GM12873 (cell line): ENCODE data around the gene SPRYD4.

Experiments used
- TF ChIP-seq, protein P1 (sequence below): IDR thresholded peaks from 2 replicates; pipeline ENCODE4 v1.5.1; 2012; ENCODE audit warnings: low read depth, mild to moderate bottlenecking, moderate library complexity, low read length, control low read depth; ENCODE audit not compliant: insufficient read depth; ENCODE audit errors: missing control alignments

Gene SPRYD4

DNA sequence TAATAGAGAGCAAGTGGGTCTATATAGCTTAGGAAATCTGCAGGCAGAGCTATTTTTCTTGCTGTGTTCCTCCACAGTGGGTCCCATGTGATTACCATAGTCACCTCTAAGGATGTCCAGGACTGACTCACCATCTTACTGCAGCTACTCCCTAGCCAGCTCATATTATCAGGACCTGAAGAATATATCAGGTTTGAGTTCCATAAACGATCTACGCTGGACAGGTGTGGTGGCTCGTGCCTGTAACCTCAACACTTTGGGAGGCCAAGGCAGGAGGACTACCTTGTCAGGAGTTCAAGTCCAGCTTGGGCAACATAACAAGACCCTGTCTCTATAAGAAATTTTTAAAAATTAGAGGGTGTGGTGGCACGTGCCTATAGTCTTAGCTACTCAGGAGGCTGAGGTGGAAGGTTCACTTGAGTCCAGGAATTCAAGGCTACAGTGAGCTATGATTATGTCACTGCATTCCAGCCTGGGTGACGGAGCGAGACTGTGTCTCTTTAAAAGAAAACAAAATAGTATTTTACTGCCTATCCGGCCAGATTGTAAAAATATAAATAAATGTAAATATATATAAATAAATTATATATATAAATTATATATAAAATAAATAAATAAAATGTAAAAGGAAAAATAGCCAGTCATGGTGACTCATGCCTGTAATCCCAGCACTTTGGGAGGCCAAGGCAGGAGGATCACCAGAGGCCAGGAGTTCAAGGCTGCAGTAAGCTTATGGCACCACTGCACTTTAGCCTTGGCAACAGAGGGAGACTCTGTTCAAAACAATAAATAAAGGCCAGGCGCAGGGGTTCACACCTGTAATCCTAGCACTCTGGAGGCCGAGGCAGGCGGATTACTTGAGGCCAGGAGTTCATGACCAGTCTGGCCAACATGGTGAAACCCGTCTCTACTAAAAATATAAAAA, 6.9 kb upstream of the SPRYD4 start:
- TF ChIP-seq, protein P1, sequence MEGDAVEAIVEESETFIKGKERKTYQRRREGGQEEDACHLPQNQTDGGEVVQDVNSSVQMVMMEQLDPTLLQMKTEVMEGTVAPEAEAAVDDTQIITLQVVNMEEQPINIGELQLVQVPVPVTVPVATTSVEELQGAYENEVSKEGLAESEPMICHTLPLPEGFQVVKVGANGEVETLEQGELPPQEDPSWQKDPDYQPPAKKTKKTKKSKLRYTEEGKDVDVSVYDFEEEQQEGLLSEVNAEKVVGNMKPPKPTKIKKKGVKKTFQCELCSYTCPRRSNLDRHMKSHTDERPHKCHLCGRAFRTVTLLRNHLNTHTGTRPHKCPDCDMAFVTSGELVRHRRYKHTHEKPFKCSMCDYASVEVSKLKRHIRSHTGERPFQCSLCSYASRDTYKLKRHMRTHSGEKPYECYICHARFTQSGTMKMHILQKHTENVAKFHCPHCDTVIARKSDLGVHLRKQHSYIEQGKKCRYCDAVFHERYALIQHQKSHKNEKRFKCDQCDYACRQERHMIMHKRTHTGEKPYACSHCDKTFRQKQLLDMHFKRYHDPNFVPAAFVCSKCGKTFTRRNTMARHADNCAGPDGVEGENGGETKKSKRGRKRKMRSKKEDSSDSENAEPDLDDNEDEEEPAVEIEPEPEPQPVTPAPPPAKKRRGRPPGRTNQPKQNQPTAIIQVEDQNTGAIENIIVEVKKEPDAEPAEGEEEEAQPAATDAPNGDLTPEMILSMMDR: no peak

DNA sequence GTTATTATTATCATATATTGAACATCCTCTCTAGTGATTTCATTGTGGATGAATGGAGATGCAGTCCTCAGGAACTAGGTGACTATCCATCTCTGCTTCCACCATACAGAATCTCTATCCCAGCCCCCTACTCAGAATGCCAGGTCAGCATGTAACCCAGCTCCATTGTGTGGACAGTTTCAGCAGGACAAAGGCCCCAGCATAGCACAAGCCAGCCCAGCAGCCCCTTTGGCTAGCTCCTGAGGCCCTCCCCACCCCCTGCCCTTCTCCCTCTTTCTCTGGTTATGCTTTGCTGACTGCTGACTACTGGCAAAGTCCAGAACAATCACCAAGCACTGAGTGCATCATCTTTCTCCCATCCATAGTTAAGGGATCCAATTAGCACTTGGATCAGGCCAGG, 5.8 kb upstream of the SPRYD4 start:
- TF ChIP-seq, protein P1: no peak

DNA sequence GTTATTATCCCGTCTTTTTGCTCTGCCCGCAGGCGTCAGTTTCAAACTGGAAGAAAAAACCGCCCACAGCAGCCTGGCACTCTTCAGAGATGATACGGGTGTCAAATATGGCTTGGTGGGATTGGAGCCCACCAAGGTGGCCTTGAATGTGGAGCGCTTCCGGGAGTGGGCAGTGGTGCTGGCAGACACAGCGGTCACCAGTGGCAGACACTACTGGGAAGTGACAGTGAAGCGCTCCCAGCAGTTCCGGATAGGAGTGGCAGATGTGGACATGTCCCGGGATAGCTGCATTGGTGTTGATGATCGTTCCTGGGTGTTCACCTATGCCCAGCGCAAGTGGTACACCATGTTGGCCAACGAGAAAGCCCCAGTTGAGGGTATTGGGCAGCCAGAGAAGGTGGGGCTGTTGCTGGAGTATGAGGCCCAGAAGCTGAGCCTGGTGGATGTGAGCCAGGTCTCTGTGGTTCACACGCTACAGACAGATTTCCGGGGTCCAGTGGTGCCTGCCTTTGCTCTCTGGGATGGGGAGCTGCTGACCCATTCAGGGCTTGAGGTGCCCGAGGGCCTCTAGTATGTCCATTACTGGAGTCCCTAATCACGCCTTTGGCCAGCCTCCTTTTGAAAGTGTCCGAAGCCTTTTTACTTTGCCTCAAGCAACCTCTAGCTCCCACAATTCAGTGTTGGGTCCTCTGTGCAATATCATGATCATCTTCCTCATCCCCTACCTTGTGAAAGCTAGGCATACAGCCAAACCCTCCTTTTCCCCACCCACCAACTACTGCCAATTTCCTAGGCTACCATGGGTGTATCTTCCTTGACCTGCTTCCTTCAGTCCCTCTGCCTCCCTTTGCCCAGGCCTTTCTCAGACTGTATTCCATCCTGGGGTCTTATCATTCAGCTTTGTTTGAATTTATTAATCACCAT, 891 bp downstream of the SPRYD4 start:
- TF ChIP-seq, protein P1: no peak

DNA sequence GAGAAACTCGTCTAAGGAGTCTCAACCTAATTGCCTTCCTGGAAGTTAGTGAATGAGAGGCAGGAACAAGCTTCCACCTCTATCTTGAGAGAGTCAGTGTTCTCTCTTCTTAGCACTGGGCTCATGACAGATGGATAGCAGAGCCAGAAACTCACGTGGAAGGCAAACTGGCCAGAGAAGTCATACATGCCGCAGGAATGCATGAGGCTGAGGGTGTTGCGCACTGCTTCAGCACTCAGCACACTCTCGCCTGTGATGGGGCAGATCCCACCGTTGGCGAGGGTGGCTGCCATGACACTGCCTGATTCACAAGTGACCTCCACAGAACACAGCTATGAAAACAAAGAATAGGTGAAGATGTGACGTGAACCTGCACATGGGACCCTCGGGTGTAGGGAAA, 6.0 kb downstream of the SPRYD4 start:
- TF ChIP-seq, protein P1: no peak

DNA sequence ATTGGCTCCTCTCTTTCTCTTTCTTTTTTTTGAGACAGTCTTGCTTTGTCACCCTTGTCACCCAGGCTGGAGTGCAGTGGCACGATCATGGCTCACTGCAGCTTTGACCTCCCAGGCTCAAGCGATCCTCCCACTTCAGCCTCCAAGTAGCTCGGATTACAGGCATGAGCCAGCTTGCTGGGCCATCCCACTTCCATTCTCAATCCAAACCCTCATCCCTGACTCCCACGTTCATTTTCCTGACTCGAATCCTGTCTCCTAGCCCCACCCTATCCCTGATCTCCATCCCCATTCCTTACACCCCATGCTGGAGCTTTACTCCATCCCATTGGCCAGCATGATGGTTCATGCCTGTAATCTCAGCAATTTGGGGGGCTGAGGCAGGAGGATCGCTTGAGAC, 7.8 kb downstream of the SPRYD4 start:
- TF ChIP-seq, protein P1: no peak

DNA sequence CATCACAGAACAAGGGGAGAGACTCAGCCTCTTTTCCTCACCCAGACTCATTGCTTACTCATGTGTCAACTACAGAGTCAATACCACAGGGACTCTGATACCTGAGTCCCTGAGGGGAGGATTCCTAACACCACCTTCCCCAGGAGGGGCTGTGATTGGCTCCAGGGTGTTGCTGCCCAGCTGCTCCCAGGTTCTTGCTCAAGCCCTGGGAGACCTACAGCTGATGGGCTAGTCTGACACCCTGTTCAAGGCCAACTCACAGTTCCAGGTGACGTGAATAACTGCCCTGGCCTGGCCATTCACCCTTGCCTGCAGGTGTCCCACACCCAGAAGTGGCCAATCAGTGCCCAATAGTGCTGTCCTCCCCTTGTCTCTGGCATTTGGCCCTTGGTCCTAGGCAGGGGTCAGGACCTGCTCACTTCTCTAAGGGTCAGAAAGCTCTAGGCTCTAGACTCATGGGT, 8.6 kb downstream of the SPRYD4 start:
- TF ChIP-seq, protein P1: no peak
